Uterus (tissue), 4 donors: ENCODE results near the gene USP4. TPM values are rescaled to one million over a fixed set of nuclear protein-coding genes. Genes with fewer than 3 reads are reported as not detected.
"Not testable (repeated sequence)": the region's sequence is repeated elsewhere in the genome, so short reads cannot be mapped to it uniquely, and the experiment has no call there.

ENCODE experiments used
- DNase-seq, 2 donors: peaks; one replicate each; pipeline ENCODE4 v3.0.0-alpha.2; 2019 to 2020
- H3K27ac ChIP-seq, 2 donors: fragments of 200-600 bp; sonication (generic); 1 replicate in 1 of 2; 2 replicates in 1 of 2; pipeline ENCODE4 v1.5.1; 2016 to 2018
- H3K27me3 ChIP-seq, 2 donors: fragments of 200-600 bp; sonication (generic); one replicate each; pipeline ENCODE4 v1.5.1; 2018 to 2019; ENCODE audit warnings: control low read depth in 1 of 2
- H3K36me3 ChIP-seq, 2 donors: fragments of 200-600 bp; sonication (generic); one replicate each; pipeline ENCODE4 v1.5.1; 2019; ENCODE audit warnings: control low read depth in 1 of 2
- H3K4me1 ChIP-seq, 2 donors: fragments of 200-600 bp; sonication (generic); one replicate each; pipeline ENCODE4 v1.5.1; 2018 to 2019; ENCODE audit warnings: control low read depth in 1 of 2
- H3K4me3 ChIP-seq, 2 donors: fragments of 200-600 bp; sonication (generic); 1 replicate in 1 of 2; 2 replicates in 1 of 2; pipeline ENCODE4 v1.5.1; 2018 to 2019; ENCODE audit warnings: mild to moderate bottlenecking in 1 of 2
- H3K9me3 ChIP-seq, 2 donors: fragments of 200-600 bp; sonication (generic); one replicate each; pipeline ENCODE4 v1.5.1; 2019; ENCODE audit warnings: control low read depth in 1 of 2
- CTCF ChIP-seq, 4 experiments: fragments of 200-600 bp in 2 of 4; fragments of 450-650 bp in 2 of 4; sonication (generic) in 2 of 4; IDR thresholded peaks; one replicate each; pipeline ENCODE4 v1.5.1; 2016 to 2019; ENCODE audit warnings: antibody characterized with exemption in 4 of 4, mild to moderate bottlenecking in 2 of 4, moderate library complexity in 1 of 4
- POLR2A ChIP-seq, 2 donors: fragments of 450-650 bp; IDR thresholded peaks; one replicate each; pipeline ENCODE4 v1.6.1; 2016; ENCODE audit warnings: antibody characterized with exemption in 2 of 2, mild to moderate bottlenecking in 1 of 2, moderate library complexity in 1 of 2
- intact Hi-C: fragments of 100-400 bp; cut with DNase I; formaldehyde crosslinking; loops from one replicate; pipeline ENCODE4 v1.15.1; 2023; ENCODE audit warnings: low total_unique reads
- total RNA-seq, 4 donors: library from RNA; depleted of rRNA in 3 of 4; stranded (reverse); fragments of >200 nt in 3 of 4; gene quantifications; one replicate each; pipeline versions ENCODE4 v1.1.0 to v1.2.4, GENCODE V29; 2014 to 2023
- donor health status: DM: yes; HTN: yes; CAD: no.

The USP4 gene
- total RNA-seq, 4 donors from 2014 or later, result 9.2 to 78.3 (median 28.8) TPM

- Histone ChIP-seq H3K9me3 (no peaks in the 10 kb centered on the region), H3K27ac (peak overlapping the region; percentile 47 to 90)
- intact Hi-C loops, result no loop called here
These were observed 2.1 kb upstream of the USP4 start for GRCh38 chr3:49341996-49342395.

GRCh38 chr3:49339581-49339940 lies 292 bp downstream of the USP4 start:
- Histone ChIP-seq H3K4me1 (peaks cover 0 to 6% of the 10 kb centered on the region in 2 donors), H3K9me3 (no peaks in the 10 kb centered on the region), H3K4me3 (peak overlapping the region; percentile 74 to 90), H3K36me3 (no peaks in the 10 kb centered on the region), H3K27ac (peak overlapping the region; percentile 90 to 95), H3K27me3 (no peaks in the 10 kb centered on the region)
- DNase-seq, result peak; percentile 24 to 34
- intact Hi-C loops, result no loop called here
- TF ChIP-seq POLR2A (IDR thresholded peaks at IDR 0.05), result no peak
- no peak for TF ChIP-seq CTCF (IDR thresholded peaks at IDR 0.05)

More at GRCh38 chr3:49341996-49342395, 2.1 kb upstream of the USP4 start:
- Histone ChIP-seq H3K36me3 (no peaks in the 10 kb centered on the region), H3K4me1 (peaks cover 0 to 6% of the 10 kb centered on the region in 2 donors), H3K27me3 (no peaks in the 10 kb centered on the region), H3K4me3 (no peak overlapping the region)
- no peak for DNase-seq
- TF ChIP-seq POLR2A (IDR thresholded peaks at IDR 0.05), result no peak

- no peaks in the 10 kb centered on the region for H3K4me1 ChIP-seq
- intact Hi-C loops, result no loop called here
- H3K36me3 ChIP-seq, result no peaks in the 10 kb centered on the region
- no peak overlapping the region for H3K27ac ChIP-seq
- no peaks in the 10 kb centered on the region for H3K27me3 ChIP-seq
- no peaks in the 10 kb centered on the region for H3K9me3 ChIP-seq
- no peak for DNase-seq
- no peak overlapping the region for H3K4me3 ChIP-seq
- TF ChIP-seq CTCF (IDR thresholded peaks at IDR 0.05) (no peak), POLR2A (IDR thresholded peaks at IDR 0.05) (no peak)
These were observed 5.8 kb downstream of the USP4 start for GRCh38 chr3:49333916-49334633.

- TF ChIP-seq CTCF (IDR thresholded peaks at IDR 0.05) (no peak), POLR2A (IDR thresholded peaks at IDR 0.05) (no peak)
- H3K27me3 ChIP-seq, result no peaks in the 10 kb centered on the region
- no peaks in the 10 kb centered on the region for H3K9me3 ChIP-seq
- no peak for DNase-seq
- H3K4me1 ChIP-seq, result no peaks in the 10 kb centered on the region
- no peaks in the 10 kb centered on the region for H3K36me3 ChIP-seq
- intact Hi-C loops, result no loop called here
- H3K4me3 ChIP-seq, result no peak overlapping the region
- H3K27ac ChIP-seq, result no peak overlapping the region
These were observed 6.8 kb downstream of the USP4 start for GRCh38 chr3:49333091-49333490.

GRCh38 chr3:49329186-49329585 lies 10.7 kb downstream of the USP4 start:
- H3K9me3 ChIP-seq, result no peaks in the 10 kb centered on the region
- H3K4me3 ChIP-seq, result no peak overlapping the region
- no peaks in the 10 kb centered on the region for H3K4me1 ChIP-seq
- no peak overlapping the region for H3K27ac ChIP-seq
- intact Hi-C loops, result no loop called here
- H3K36me3 ChIP-seq, result no peaks in the 10 kb centered on the region
- DNase-seq, result no peak
- TF ChIP-seq POLR2A (IDR thresholded peaks at IDR 0.05), result no peak
- TF ChIP-seq CTCF (IDR thresholded peaks at IDR 0.05), result no peak
- H3K27me3 ChIP-seq, result no peaks in the 10 kb centered on the region

GRCh38 chr3:49328350-49328749 lies 11.5 kb downstream of the USP4 start:
- H3K36me3 ChIP-seq, H3K9me3 ChIP-seq, H3K27me3 ChIP-seq, H3K4me1 ChIP-seq, intact Hi-C loops, H3K4me3 ChIP-seq, DNase-seq, H3K27ac ChIP-seq: not testable (repeated sequence)
